GM18520 (cell line): ENCODE measurements around the gene WDR11.

Experiments
- ATAC-seq: cut with Tn5 transposase; IDR thresholded peaks from one replicate; pipeline ENCODE4 v1.9.1; 2021; ENCODE audit not compliant: unreplicated experiment

The WDR11 gene

GRCh38 chr10:120944586-120945125 lies 93.5 kb downstream of the WDR11 start:
- no peak for ATAC-seq

- no peak for ATAC-seq
These were observed 94.0 kb downstream of the WDR11 start for GRCh38 chr10:120945182-120945581.

GRCh38 chr10:120945801-120946302 lies 94.7 kb downstream of the WDR11 start:
- ATAC-seq: no peak

GRCh38 chr10:120946497-120946896 lies 95.3 kb downstream of the WDR11 start:
- ATAC-seq: no peak

- ATAC-seq: peak; percentile 64
These were observed 97.9 kb downstream of the WDR11 start for GRCh38 chr10:120948889-120949608.

GRCh38 chr10:120949609-120950031 lies 98.5 kb downstream of the WDR11 start:
- ATAC-seq: no peak

GRCh38 chr10:120950051-120950561 lies 98.9 kb downstream of the WDR11 start:
- ATAC-seq: no peak

GRCh38 chr10:120951288-120951687 lies 100.1 kb downstream of the WDR11 start:
- ATAC-seq: no peak

- ATAC-seq: no peak
These were observed 102.7 kb downstream of the WDR11 start for GRCh38 chr10:120953897-120954296.
